Measurements from ENCODE around the gene NLN. TPM values are rescaled to one million over a fixed set of nuclear protein-coding genes. Genes with fewer than 3 reads are reported as not detected.
"Not testable (repeated sequence)": the region's sequence is repeated elsewhere in the genome, so short reads cannot be mapped to it uniquely, and the experiment has no call there.

The NLN gene
- total RNA-seq, 1 donor from 2014 or later, result 47.2 TPM

- DNase-seq (ENCODE audit: extremely low spot score, unreplicated experiment), result no peak
- Mint-ChIP-seq H3K4me3 (no peak overlapping the region), H3K9me3 (peaks cover 4% of the 10 kb centered on the region), H3K27ac (no peak overlapping the region), H3K27me3 (no peaks in the 10 kb centered on the region), H3K4me1 (ENCODE audit: unreplicated experiment) (peaks cover 13% of the 10 kb centered on the region), H3K36me3 (no peaks in the 10 kb centered on the region)
- no peak for TF ChIP-seq CTCF (conservative IDR thresholded peaks at IDR 0.05)
Measured at GRCh38 chr5:65863747-65864146, 141.7 kb downstream of the NLN start.

- no peak for TF ChIP-seq CTCF (conservative IDR thresholded peaks at IDR 0.05)
- peaks cover 4% of the 10 kb centered on the region for H3K9me3 Mint-ChIP-seq
- no peaks in the 10 kb centered on the region for H3K27me3 Mint-ChIP-seq
- H3K27ac Mint-ChIP-seq, result no peak overlapping the region
- no peaks in the 10 kb centered on the region for H3K36me3 Mint-ChIP-seq
- peaks cover 13% of the 10 kb centered on the region for H3K4me1 Mint-ChIP-seq (ENCODE audit: unreplicated experiment)
- H3K4me3 Mint-ChIP-seq, result no peak overlapping the region
- no peak for DNase-seq (ENCODE audit: extremely low spot score, unreplicated experiment)
Measured at GRCh38 chr5:65866837-65867521, 145.0 kb downstream of the NLN start.

- Mint-ChIP-seq H3K27ac (no peak overlapping the region), H3K4me1 (ENCODE audit: unreplicated experiment) (peaks cover 9% of the 10 kb centered on the region), H3K36me3 (no peaks in the 10 kb centered on the region), H3K9me3 (peaks cover 4% of the 10 kb centered on the region), H3K4me3 (no peak overlapping the region), H3K27me3 (no peaks in the 10 kb centered on the region)
- TF ChIP-seq CTCF (conservative IDR thresholded peaks at IDR 0.05), result no peak
- no peak for DNase-seq (ENCODE audit: extremely low spot score, unreplicated experiment)
Measured at GRCh38 chr5:65867542-65868195, 145.7 kb downstream of the NLN start.

- no peak for TF ChIP-seq CTCF (conservative IDR thresholded peaks at IDR 0.05)
- Mint-ChIP-seq H3K9me3 (peaks cover 4% of the 10 kb centered on the region), H3K27me3 (no peaks in the 10 kb centered on the region), H3K36me3 (no peaks in the 10 kb centered on the region), H3K4me1 (ENCODE audit: unreplicated experiment) (peaks cover 8% of the 10 kb centered on the region), H3K4me3 (no peak overlapping the region), H3K27ac (no peak overlapping the region)
- DNase-seq (ENCODE audit: extremely low spot score, unreplicated experiment), result no peak
Measured at GRCh38 chr5:65868509-65868908, 146.5 kb downstream of the NLN start.

GRCh38 chr5:65871182-65871581, 149.2 kb downstream of the NLN start:
- TF ChIP-seq CTCF (conservative IDR thresholded peaks at IDR 0.05), result no peak
- Mint-ChIP-seq H3K9me3 (peaks cover 4% of the 10 kb centered on the region), H3K4me3 (no peak overlapping the region), H3K36me3 (no peaks in the 10 kb centered on the region), H3K27me3 (no peaks in the 10 kb centered on the region), H3K27ac (no peak overlapping the region), H3K4me1 (ENCODE audit: unreplicated experiment) (peaks cover 8% of the 10 kb centered on the region)
- DNase-seq (ENCODE audit: extremely low spot score, unreplicated experiment), result no peak

GRCh38 chr5:65871776-65872175, 149.8 kb downstream of the NLN start:
- H3K36me3 Mint-ChIP-seq; H3K9me3 Mint-ChIP-seq; H3K27ac Mint-ChIP-seq; DNase-seq (ENCODE audit: extremely low spot score, unreplicated experiment); H3K4me3 Mint-ChIP-seq; H3K4me1 Mint-ChIP-seq (ENCODE audit: unreplicated experiment); H3K27me3 Mint-ChIP-seq: not testable (repeated sequence)

All from type B pancreatic cell (in vitro differentiated cells).